NCI-H226 (cell line): ENCODE measurements around the gene TCF3.

Experiments used
- DNase-seq: peaks from one replicate; pipeline ENCODE4 v3.0.0-alpha.2; 2015

Gene TCF3

DNA sequence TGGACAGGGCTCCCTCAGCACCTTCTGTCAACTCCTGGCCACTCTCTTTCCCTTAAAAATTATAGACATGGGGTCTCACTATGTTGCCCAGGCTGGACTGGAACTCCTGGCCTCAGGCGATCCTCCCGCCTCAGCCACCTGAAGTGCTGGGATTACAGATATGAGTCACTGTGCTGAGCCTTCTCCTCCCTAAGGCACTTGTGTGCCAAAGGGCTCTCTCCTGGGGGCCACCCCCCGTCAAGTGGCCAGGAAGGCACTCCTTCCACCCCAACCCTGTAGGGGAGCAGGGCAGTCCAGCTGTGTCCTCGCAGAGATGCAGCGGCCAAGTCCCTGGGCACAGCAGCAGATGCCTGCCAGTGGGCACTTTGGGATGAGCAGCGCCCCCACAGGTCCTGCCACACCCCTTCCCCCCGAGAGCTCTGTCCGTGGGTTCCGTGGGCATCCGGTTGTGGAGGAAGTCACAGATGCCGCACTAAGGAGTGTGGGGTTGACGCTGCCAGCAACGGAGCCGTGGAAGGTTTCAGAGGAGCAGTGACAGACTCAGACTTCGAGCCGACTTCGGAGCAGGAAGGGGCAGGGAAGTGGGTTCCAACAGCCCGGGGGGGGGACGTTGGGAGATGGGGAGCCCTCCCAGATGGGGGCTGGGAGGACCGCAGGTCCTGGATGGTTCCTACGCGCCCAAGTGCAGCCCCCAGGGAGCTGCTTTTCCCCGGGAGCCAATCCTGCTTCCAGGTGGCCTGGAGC, 43.9 kb downstream of the TCF3 start:
- DNase-seq: no peak

DNA sequence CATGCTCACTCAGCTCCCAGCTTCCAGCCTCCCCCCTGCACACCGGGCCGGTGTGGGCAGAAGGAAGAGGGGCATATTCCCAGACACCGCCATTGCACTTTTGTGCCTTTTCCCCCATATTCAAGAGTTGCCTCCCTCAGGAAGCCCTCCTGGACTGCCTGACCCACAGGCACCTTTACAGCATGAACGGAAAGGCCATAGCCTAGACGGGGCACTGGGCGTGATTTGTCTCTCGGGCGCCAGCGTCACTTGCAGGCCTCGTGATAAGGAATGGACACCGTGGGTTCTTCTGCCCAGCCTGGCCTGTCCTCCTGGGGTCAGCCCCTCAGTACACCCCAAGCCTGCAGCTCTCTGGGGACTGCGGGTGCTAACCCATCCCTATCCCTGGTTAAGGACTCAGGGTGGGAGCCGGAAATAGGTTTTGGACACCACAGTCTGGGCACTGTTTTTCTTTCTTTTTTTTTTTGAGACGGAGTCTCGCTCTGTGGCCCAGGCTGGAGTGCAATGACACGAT, 46.2 kb downstream of the TCF3 start:
- no peak for DNase-seq

DNA sequence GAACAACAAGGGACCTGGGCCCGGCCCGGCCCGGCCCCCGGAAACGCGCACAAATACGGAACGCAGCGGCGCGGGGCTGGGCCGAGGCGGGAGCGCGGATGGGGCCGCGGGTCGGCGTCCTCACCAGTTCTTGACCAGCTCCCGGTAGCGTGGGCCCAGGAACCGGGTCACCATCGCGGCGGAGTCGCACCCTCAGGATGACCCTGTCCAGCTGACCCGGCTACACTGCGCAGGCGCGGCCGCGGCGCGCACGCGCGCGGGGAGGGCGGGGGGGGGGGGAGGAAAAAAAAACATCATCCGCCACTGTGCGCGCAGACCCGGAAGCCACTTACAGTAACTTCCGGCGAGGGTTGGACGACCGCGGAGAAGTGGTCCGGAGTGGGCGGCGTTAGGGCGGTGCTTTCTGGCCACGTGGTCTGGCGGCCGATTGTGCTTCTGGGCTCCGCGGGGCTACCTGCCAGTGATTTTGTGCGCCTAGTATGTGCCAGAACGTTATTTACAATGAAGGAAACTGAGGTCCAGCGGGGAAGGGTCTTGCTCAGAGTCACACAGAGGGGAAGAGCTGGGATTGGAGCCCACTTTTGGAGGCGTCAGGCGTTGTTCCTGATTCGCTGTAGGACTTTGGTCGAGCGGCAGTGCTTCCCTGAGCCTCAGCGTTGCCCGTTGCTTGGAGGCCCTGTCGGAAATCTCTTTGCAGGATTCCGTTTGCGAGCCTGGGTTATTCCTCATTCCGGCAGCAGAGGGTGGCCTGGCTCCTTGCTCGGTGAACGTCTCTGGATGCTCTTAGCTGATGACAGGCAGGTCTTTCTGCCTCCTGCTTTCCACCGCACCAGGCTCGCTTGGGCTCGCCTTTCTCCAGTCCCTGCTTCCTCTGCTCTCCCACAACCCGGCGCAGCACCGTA, 46.9 kb downstream of the TCF3 start, which contains the start of gene UQCR11:
Gene UQCR11, minus strand, starts transcription at position 227 of the 902 bp plus-strand sequence. Its CDS starts 53 bp downstream, at position 174.
- peak; percentile 90 for DNase-seq

DNA sequence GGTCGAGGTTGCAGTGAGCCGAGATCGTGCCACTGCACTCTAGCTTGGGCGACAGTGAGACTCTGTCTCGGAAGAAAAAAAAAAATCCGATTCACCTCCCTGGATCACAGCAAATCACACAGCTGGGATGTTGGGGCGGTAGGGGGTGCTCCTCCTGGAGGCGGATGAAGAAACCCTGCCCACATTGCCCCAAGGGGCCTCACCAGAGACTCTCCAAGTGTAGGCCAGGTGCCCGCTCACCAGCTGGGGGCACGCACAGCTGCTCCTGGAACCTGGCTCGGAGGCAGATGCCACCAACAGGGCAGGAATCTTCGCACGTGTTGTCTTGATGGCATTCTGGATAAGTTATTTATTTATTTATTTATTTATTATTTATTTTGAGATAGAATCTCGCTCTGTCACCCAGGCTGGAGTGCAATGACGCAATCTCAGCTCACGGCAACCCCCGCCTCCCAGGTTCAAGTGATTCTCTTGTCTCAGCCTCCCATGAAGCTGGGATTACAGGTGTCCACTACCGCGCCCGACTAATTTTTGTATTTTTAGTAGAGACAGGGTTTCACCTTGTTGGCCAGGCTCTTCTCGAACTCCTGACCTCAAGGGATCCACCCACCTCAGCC, 50.2 kb downstream of the TCF3 start:
- no peak for DNase-seq

DNA sequence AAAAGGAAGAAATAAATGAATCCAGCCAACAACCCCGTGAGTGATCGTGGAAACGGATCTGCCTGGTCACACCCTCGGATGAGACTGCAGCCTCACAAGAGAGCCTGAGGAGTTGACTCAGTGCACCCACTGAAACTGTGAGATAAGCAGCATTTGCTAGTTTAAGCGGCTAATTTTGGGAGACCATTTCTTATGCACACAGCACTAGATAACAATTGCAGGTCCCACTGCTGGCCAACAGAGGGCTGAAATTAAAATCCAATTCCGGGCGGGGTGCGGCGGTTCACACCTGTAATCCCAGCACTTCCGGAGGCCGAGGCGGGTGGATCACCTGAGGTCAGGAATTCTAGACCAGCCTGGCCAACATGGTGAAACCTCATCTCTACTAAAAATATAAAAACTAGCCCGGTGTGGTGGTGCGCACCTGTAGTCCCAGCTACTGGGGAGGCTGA, 50.8 kb downstream of the TCF3 start:
- no peak for DNase-seq

DNA sequence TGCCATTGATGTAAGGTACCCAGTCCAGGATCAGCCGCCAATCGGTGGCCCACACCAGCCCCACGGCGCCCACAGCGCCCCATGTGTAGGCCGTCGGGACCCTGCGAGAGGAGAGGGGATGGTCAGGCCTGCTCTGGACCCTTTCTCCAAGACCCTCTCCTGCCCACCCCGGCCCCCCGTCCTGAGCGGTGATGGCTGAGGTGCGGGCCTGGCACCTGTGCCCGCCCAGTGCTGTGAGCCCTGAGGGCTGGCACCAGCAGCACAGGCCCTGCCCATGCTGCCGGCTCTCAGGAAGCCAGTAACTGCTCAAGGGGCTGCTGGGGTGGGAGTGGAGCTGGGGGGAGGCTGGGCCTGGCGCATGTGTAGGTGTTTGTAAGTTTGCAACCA, 53.0 kb downstream of the TCF3 start:
- DNase-seq: no peak

DNA sequence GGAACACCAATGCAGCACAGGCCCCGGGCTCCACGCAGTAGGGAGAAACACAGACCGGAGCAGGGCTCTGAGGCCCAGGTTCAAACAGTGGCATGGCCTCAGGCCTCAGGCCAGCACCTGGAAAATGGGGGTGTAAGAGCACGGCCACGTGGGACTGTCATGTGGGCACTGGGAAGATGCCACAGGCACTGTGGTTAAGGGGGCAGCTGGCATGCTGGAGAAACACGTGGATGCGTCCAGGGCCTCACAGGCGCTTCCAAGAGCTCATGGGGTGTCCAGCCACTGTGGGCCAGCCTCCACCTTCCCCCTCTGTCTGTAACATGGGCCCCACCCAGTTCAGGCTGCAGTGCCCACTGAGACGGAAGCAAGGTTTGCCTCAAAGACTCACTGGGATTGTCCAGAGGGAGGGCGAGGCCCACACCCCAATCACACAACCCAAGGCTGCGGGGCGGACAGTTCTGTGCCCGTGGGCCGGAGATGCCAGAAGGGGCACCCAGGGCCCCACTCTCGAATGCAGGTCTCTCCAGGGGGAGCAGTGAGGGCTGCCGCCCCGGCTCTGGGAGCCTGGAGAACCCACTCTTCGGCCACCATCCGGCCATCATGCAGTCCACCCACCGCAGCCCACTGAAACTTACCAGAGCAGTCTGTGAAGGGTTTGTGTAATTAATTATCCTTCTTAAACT, 53.5 kb downstream of the TCF3 start:
- no peak for DNase-seq

DNA sequence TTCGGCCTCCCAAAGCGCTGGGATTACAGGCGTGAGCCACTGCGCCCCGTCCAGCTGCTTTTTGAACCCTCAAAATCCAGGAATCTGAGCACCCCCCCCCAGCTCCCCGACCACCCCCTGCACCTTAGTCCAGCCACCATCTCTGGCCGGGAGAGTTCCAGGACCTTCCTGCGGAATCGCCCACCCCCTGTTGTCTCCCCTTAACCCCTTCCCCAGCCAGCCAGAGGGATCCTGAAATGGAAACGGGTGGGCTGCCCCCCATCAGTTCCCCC, 59.0 kb downstream of the TCF3 start:
- DNase-seq: no peak

DNA sequence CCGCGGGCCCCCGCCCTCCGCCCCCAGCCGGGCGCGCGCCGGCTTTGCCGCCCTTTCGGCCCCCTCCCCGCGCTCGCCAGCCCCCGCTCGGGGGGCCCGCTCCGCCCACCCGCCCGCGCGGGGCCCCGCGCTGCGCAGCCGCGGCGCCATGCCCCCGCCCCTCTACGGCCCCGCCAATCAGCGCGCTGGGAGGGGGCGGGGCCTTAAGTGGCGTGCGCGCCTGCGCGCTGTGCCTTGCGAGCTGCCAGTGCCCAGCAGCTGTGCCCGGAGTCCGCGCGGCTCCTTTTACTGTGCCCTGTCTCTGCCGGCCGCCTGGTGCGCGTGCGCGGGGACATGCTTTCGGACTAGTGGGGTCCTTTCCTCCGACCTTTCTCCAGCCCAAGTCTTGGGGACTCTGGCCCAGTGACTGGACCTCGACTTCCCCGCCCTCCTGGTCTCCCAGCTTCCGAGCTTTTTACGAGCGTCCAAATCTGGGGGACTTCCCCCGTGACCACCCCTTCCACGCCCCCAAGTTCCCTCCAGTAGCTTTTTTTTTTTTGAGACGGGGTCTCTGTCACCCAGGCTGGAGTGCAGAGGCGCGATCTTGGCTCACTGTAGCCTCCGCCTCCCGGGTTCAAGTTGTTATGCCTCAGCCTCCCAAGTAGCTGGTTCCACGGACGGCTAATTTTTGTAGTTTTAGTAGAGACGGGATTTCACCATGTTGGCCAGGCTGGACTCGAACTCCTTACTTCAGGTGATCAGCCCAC, 59.5 kb downstream of the TCF3 start, which contains the start of gene MBD3:
Gene MBD3, minus strand, starts transcription at position 111 of the 746 bp plus-strand sequence. CDS start 234 bp downstream, outside the sequence.
- DNase-seq: peak; percentile 73

DNA sequence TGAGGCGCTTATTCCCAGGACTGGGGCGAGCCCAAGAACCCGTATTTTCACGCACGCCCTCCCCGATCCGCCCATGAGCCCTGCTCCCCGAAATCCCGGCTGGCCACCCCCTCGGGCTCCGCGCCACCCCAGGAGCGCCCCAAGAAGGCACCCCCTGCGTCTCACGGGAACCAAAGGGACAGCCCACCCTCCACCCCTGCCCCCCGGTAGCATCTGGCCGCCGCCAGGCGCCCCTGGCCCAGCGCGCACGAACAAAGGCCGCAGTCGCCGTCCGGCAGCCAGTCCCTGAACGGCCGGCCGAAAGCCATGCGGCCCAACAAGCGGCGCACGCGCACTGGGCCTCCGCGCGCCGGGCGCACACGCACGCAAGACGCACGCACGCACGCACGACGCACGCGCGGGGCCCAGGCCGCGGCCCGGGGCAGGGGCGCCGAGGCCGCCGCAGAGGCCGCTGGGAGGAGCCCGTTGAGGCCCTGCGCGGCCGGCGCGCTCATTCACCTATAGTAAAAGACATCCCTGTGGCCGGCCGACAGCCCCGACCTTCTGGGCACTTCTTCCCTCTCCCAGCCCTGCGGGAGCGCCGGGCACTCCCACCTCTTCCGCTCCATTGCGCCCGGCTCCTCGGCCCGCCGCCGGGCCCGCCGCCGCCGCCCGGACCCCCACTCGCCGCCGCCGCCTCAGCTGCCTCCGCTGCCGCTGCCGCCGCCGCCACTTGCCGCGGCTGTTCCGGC, 60.2 kb downstream of the TCF3 start:
- peak; percentile 83 for DNase-seq

DNA sequence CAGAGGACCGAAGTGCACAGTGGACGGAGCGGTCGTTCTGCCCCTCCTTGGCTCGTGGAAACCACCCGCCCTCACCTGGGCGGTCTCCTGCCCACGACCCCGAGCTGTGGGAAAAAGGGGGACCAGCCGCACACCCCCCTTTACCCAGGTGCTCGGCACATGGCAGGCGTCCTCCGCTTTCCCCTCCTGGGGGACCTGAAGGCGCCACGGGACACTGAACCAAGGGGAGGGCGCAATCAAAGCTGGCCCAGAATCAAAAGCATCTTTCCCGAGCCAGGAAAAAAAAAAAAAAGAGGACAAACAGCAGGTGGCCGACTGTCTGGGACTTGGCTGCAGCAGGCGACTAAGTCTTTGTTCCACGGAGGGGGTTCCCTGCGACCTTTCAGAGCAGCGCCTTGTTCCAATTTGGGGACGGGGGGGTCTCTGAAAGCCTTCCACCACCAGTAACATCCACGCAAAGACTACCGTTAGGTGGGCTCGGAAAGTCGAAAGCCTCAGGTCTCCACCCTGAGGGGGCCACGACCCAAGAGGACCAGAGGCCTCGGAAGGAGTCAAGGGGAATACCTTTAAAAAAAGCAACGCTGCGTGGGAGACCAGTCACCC, 60.9 kb downstream of the TCF3 start:
- DNase-seq: no peak

DNA sequence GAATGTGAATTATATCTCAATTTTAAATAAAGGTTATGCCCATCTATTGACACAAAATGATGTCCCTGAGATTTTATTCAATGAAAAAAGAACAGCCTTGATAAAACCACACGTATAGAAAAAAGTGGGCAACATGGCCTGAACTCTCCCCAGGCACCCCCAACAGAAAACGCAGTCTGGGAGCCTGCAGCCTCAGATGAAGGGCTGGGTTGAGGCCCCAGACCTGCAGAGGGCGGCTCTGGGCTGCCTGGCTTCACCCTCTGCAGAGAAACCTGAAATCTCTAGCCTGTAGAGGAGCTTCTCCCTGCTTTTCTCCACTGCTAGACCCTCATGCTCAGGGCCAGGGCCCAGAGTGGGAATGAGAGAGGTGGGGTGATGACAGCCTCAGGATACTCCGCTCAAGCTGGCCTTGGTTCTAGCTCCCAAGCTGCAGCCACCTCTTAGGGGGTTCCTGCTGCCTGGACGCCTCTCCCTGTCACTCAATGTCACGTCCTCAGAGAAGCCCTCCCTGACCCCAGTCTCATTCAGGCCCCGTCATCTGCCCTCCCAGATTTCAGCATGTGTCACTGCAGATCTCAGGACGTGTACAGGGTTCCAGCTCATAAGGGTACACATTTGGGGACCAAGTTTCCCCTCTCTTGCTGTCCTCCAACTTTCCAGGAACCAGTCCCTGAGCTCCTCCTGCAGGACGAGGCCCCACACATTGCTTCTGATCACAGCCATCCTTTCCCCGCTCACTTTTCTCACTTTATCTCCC, 61.6 kb downstream of the TCF3 start:
- no peak for DNase-seq

DNA sequence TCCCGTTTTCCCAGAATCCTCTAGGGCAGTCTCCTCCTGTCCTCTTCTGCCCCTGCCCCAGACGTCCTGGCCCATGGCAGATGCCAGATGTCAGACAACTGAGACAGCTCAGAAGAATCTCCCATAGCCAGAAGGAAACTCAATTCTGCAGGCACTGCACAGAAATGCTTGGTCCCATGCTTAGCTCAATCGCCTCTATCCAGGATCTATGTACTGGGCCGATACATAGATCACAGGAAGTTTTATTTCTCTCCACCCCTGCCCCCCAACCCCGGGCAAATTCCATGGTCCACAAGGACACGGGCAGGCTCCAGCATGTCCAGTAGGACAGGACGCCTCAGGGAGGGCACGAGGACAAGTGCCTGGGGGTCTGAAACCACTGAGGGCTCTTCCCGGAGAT, 64.5 kb downstream of the TCF3 start:
- DNase-seq: no peak

DNA sequence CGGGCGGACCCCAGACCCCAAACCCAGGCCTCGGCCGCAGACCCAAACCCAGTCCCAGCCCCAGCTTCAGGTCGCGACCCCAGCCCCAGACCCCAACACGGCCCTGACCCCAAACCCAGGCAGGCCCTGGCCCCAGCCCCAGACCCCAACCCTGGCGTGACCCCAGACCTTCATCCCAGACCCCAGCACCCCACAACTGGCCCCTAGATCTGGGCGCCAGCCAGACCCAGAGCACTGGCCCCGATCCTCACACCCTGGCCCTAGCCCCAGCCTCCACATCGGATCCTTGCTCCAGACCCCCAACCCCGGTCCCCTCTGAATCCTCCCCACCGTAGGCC, 67.2 kb downstream of the TCF3 start:
- no peak for DNase-seq

DNA sequence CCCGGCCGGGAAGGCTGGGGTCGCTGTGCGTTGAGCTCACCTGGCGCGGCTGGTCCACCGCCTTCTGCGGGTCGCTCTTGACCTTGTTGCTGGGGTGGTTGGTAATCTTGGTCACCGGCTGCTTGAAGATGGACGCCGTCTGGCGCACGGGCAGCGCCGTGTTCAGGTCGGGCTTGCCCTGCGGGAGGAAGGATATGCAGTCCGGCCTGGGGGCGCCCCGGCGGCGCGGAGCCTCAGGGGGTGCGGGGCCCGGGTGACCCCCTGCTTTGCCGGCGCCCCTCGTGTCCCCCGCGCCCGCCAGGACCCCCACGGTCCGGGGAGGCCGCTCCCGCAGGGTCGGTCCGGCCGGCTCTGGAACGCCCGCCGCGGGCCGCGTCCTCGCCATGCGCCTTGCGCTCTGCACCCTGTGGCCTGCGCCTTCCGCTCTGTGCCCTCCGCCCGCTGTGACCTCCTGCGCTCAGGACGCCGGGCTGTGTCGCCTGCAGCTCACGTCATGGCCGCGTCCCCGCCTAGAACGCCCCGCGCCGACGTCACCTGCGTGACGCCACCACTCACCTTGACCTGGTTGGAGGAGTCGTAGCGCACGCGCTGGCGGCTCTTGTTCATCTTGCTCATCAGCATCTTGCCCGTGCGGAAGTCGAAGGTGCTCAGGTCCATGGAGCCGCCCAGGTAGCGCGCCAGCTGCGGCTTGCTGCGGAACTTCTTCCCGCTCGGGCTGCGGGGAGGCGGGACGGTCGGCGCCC, 67.7 kb downstream of the TCF3 start:
- DNase-seq: no peak

DNA sequence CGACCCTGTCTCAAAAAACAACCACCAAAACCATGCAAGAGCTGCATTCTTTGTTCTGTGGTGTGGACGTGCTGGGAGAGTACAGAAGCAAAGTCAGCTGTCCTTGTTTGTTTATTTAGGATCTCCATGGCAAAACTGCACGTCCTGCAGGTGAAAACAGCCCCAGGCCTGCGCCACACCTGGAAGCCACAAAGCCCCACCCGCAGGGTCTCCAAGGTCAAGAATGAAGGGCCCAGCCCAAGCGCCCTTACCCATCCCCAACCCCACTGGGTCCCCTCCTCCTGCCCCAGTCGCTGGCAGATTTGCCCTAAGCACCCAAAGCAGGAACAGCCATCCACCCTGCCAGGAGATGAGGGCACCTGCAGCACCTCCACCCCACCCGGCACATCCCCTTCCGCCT, 70.2 kb downstream of the TCF3 start:
- DNase-seq: no peak

DNA sequence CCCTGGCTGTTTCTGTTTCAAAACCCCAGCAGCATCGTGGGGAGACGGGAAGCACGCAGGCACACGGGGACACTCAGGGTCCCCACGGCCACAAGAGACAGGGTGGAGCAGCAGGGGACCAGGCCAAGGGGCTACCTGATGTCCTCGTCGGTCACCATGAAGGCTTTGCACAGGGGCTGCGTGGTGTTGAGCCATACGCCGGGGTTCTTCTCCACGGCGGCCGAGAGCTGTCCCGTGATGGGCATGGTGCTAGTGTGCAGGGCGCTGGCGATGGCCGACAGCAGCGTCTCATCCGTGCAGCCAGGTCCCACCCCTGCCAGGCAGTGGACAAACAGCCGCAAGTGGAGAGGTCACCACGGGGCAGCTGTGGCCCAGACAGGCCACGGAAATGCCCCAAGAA, 71.5 kb downstream of the TCF3 start:
- DNase-seq: no peak

DNA sequence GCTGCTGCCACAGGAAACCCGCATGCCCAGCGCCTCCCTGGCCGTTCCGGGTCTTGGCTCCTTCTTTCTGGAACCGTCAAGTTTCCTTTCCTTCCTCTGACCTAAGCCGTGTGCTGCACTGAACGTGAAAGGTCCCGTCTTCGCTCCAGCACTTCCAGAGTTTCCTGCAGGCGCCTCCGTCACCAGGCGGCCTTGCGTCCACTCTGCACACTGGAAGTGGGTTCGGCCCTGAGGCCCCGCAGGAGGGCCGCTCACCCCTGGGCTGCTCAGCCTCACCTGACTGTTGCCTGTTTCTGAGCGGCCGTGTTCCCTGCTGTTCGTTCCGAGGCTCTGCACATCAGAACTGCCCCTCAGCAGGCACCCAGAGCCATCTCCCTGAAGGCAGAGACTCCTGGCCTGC, 72.0 kb downstream of the TCF3 start:
- DNase-seq: no peak

DNA sequence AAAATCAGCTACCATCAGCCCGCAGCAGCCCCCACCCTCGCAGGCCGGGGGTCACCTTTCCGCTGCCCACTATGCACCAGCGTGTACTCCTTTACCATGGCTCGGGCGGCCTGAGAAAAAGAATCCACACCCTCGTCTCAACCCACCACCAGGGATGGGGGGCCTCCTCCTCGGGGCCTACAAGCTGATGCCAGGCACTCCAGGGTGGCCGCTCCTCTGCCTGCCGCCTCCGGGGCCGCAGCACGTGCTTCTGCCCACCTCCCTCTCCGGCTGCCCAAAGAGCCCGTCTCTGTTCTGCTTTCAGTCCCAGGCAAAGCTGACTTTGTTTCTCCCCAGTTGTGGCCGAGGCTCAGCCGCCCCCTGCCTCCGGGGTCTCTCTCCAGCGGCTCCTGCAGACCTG, 73.2 kb downstream of the TCF3 start:
- no peak for DNase-seq
